ENCODE data around the gene CPLX3.

CPLX3 gene

DNA sequence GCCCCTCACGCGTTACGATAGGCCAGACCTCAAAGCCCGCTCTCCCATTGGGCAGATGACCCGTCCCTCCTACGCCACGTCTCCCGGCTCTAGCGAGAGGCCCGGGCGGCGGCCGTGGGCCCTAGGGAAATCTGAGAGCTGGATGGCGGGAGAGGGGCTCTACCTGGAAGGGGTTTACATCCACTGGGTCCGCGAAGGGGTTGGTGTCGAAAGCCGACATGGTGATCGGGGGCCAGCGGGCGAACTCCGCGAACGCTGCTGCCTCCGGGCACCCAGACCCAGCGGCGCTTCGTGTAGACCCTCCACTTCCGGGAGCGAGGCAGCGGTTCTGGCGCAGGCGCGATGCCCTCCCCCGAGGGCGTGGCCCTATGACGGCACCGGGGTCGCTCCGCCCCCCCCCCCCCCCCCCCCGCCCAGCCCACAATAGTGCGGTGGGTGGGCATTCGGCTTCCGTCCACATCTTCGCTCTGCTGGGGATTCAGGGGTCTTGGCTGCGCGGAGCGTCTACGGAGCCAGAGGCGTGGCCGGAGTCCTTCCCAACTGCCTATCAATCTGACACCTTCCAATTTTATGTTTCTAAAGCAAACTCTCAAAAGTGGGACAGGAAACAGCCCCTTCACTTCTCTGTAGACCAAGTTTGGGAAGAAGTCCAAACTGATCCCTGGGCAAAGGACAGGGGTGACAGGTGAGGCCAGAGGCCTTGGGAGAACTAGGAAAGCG lies 46.8 kb downstream of the CPLX3 start, which contains the start of gene SCAMP2:
TSS of gene SCAMP2 (minus strand) at position 330 of the 720 bp plus-strand sequence. CDS start at position 220, 110 bp downstream.
- DNase-seq (ENCODE audit: low read depth): peak; percentile 73

DNA sequence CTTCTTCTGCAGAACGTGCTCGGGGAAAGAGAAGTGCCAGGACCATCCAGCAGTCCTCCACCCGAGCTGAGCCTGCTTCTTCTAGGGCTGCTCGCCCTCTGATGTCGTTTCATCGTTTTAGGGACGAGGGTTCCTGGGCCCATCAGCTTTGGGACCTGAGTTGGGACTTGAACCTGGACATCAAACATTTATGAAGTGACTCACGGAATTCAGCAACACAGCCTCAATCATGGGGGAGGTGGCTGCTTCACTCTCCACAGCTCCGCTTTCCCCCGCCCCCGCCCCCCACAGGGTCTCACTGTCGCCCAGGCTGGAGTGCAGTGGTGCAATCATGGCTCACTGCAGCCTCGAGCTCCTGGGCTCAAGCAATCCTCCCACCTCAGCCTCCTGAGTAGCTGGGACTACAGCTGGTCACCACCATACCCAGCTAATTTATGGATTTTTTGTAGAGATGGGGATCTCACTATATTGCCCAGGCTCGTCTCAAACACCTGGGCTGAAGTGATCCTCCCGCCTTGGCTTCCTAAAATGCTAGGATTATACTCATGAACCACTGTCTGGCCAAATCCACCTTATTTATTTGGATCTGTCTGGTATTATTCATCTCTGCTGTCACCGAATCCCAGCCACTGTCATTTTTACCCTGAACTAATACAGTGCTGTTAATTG lies 47.5 kb downstream of the CPLX3 start:
- no peak for DNase-seq (ENCODE audit: low read depth)

DNA sequence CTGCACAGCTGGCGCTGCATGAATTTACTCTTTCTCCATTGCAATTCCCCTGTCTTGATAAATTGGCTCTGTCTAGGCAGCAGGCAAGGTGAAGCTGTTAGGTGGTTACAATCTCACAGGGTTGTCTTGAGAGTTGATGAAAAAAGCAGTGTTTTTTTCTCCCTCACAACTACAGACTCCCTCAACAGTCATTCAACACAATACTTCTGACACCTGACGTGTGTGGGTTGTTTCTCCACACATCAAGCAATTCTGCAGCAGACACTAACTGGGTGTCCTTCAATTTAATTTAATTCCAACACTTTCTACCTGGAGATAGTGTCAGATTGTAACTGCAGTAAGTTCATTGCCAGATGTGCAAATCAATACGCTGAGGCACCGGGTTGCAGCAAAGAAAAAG lies 51.8 kb downstream of the CPLX3 start:
- DNase-seq (ENCODE audit: low read depth): no peak
